RKO (cell line): Measurements from ENCODE around the gene FRMPD2.

Experiments
- DNase-seq: peaks from one replicate; pipeline ENCODE4 v3.0.0-alpha.2; 2016; ENCODE audit warnings: low spot score

FRMPD2 gene

DNA sequence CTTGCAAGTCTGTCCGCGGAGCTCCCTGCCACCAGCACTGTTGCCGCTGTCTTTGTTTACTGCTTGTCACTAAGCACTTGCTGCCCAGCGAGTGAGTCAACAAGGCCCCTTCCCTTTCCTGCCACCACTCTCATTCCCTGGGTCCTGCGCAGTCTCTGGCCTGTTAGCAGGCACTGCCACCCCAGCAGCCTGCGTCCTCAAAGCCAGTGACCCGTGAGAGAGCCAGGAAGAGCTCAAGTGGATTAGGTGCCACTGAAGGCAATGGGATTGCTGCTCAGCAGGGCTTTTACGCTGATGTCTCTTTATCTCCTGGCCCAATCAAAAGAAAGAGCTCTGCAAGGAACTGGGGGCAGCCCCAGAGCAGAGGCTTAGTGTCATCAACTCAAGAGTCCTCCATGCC lies at the start of gene FRMPD2:
FRMPD2 (minus strand) TSS at position 61 of the 400 bp plus-strand sequence. CDS start 129 bp downstream, outside the sequence.
- no peak for DNase-seq

DNA sequence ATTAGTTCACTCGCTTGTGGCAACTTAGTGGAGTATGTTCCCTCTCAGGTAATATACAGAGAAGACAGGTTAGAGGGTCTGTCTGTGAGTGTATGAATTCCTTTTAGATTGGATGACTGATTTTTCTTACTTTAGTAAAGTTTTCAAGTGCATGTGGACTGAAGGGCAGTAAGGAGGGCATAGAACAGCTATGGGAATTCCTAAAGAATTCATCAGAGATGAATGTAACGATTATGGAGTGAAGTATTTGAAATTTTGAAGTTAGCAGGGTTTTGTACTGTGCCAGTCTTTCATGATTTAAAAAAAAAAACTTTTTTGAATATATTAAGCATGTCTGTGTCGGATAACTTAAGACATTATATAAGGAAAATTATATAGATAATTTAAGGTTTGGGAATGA lies 47.5 kb upstream of the FRMPD2 start:
- DNase-seq, result no peak

GRCh38 chr10:48317321-48317990 lies 43.0 kb upstream of the FRMPD2 start:
- DNase-seq, result no peak

DNA sequence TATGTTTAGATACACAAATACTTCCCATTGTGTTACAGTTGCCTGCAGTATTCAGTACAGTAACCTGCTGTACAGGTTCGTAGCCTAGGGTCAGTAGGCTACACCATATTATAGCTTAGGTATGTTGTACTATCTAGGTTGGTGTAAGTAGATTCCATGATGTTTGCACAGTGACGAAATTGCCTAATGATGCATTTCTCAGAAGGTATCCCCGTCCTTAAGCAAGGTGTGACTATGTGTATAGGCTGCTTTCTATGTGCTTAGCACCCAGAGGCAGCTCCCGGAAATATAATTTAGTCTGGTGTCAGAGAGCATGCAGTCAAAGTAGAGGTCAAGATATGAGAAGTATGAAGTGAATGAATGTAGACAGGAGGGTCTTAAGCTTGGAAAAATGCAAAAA lies 41.7 kb upstream of the FRMPD2 start:
- no peak for DNase-seq

DNA sequence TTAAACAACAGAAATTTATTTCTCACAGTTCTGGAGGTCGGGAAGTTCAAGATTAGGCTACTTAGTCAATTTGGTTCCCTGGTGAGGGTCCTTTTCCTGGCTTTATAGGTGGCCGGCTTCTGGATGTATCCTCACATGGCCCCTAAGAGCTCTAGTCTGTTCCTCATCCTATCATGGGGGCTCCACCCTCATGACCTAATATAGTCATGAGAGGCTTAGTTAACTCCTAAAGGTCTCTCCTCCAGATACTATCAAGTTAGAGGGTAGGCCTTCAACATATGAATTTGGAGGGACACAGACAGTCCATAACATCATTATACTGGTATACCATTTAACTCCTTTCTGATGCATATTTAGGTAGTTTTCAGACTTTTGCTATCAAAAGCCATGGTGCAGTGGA lies 39.6 kb upstream of the FRMPD2 start:
- no peak for DNase-seq

DNA sequence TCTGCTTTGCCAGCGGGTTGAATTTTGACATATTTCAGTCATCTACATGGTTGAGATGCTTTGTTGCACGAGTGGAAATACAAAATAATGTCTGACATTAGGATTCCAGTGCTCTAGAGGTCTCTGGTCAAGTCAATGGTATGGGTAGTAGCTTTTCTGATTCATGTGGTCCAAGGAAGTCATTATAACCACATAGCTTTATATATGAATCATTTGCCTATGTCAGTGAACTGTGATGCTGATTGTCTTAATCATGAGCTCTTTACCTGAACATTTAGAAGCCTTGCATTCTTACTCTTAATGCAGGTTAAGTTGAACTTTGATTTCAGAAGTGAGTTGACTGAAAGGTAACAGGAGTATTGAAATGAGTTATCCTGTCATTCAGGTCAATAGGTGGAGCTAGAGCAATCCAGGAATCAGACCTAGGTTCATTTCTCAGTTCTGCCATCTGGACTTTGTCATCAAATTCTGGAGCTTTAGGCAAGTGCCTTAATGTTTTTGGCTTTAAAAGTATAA lies 35.3 kb upstream of the FRMPD2 start:
- peak; percentile 92 for DNase-seq

DNA sequence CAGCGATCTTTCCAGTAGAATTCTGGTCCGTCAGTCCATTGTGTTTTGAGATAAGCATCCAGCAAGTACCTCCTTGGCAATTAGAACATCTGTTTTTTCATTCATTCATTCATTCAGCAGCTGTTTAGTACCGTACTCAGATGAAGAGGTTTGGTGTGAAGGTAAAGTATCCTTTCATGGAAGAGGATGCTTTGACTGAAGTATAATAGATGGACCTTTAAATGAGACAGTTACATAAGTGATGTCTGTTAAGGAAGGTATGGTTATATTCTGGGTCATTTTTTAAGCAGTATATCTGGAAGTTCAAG lies 33.2 kb upstream of the FRMPD2 start:
- DNase-seq, result peak; percentile 36

DNA sequence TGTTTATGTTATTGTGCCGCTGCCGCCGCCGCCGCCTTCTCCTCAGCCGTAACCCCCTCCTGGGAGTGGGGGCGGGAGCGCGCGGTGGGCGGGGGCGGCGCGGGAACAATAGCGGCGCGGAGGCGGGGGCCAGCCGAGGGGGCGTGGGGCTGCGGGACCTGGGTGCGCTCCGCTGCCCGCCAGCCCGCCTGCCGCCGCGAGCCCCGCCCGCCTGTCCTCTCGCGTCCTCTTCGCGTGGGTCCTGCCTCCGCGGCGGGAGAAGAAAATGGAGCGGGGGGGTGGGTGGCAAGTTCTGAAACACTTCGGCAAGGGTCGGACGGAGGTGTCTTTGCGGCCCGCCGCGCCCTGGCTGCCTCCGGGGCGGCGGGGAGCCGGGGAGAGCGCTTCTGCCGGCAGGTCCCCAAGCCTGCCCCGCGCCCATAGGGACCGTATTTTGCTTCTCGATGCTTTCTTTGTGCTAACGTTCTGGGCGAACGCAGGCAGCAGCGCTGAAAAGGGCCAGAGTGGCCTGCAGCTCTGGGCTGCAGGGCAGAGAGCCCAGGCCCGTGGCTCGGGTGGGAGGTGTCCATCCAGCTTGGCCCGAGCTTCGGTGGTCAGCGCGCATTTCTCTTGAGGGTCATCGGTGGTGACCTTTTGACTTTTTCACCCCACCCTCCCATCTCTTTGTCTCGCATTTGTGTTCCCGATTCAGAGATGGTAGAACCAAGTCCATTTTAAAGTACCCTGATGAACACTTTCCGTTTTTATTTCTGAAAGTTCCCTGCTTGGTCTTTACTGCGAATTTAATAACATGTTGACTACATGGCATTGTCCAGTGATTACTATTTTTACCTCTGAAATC lies 32.6 kb upstream of the FRMPD2 start:
- peak; percentile 52 for DNase-seq

GRCh38 chr10:48306265-48306869 lies 31.9 kb upstream of the FRMPD2 start, which contains the start of gene MAPK8:
Gene MAPK8, plus strand, starts transcription at chr10:48306677. Its CDS starts 94,984 bp downstream, at chr10:48401661.
- DNase-seq, result peak; percentile 97

DNA sequence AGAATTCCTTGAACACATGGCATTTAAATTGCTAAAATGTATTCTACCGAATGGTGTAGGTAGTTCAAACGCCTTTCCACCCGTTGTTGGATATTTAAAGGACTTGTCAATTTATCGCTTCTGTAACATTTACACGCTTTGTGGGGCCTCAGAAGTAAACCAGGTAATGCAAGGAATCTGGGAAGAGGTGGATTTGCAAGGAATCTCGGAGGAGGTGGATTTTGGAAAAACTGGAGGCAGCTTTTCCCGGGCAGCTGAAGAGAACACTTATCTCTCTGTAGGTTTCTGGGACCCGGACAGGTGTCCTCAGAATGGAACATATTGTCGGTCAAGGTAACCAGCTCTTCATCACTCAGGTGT lies 31.4 kb upstream of the FRMPD2 start:
- DNase-seq, result no peak

- no peak for DNase-seq
Measured at GRCh38 chr10:48302515-48303476, 28.3 kb upstream of the FRMPD2 start.

- no peak for DNase-seq
Measured at GRCh38 chr10:48300556-48300955, 26.1 kb upstream of the FRMPD2 start.

- no peak for DNase-seq
Measured at GRCh38 chr10:48299692-48300091, 25.2 kb upstream of the FRMPD2 start.

DNA sequence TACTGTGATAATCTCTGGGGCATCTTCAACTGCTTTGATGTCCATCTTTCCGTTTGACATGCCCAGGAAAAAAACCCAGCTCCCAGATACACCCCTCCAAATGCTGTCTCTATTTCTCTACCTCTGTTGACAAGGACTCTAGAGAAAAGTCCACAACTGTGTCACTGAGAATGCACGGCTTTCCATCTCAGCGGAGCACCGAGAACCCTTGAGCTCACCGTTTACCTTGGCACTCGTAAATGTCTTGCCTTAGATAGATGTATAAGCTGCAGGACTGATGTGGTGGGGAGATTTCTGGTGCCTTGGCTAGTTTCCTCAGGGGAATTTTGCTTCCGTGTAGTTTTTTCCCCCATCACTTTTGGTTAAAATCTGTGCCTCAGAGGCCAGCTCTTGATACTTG lies 24.6 kb upstream of the FRMPD2 start:
- no peak for DNase-seq

GRCh38 chr10:48296576-48297098 lies 22.1 kb upstream of the FRMPD2 start:
- DNase-seq, result no peak

GRCh38 chr10:48294431-48294830 lies 19.9 kb upstream of the FRMPD2 start:
- DNase-seq, result no peak

GRCh38 chr10:48292616-48293015 lies 18.1 kb upstream of the FRMPD2 start:
- no peak for DNase-seq

GRCh38 chr10:48291190-48291589 lies 16.7 kb upstream of the FRMPD2 start:
- no peak for DNase-seq

DNA sequence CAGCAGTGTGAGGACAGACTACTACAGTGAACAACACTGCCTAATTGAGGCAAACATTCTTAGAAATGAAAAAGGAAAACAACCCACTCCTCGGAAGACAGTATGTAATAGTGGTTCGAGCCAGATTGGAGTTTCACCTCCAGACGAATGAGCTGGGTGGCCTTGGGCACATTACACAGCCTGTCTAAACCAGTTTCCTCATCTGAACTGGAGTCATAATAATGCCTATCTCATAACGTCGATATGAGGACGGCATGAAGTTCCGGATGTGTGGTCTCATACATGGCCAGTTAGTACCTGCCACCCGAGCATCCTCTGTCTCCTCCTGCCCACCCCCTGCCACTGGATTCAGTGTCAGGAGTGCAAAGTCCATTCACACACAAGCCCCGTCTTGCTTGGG lies 15.8 kb upstream of the FRMPD2 start:
- DNase-seq, result no peak

DNA sequence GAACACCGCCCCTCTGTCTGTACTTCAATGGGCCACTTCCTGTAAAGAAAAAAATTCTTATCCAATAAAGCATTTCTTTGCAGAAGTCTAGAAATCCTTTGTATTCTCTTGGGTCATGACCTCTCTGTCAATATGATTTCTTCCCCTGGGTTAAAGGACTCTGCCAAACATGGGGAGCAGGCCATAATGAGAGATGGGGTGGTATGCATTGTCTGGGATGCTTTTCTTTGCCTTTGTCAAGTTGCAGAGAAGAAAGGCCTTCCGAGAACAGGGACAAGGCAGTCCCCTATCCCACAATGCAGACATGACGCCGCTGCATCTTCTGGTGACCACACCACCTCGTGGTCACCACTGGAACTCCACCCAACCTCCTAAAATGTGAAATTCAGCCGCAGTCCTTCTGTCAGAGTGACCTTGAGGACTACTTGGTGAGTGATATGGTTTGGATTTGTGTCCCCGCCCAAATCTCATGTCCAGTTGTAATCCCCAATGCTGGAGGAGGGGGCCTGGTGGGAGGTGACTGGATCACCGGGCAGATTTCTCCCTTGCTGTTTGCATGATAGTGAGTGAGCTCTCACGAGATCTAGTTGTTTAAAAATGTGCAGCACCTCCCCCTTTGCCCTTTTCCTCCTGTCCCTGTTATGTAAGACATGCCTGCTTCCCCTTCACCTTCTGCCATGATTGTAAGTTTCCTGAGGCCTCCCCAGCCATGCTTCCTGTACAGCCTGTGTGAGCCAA lies 15.2 kb upstream of the FRMPD2 start:
- peak; percentile 78 for DNase-seq

GRCh38 chr10:48288661-48289060 lies 14.2 kb upstream of the FRMPD2 start:
- no peak for DNase-seq
